ENCODE data around the gene MB.

- TF ChIP-seq EZH2phosphoT487 (IDR thresholded peaks at IDR 0.05) (no peak), EZH2 (IDR thresholded peaks at IDR 0.05) (no peak)
- TF ChIP-seq, protein P1, sequence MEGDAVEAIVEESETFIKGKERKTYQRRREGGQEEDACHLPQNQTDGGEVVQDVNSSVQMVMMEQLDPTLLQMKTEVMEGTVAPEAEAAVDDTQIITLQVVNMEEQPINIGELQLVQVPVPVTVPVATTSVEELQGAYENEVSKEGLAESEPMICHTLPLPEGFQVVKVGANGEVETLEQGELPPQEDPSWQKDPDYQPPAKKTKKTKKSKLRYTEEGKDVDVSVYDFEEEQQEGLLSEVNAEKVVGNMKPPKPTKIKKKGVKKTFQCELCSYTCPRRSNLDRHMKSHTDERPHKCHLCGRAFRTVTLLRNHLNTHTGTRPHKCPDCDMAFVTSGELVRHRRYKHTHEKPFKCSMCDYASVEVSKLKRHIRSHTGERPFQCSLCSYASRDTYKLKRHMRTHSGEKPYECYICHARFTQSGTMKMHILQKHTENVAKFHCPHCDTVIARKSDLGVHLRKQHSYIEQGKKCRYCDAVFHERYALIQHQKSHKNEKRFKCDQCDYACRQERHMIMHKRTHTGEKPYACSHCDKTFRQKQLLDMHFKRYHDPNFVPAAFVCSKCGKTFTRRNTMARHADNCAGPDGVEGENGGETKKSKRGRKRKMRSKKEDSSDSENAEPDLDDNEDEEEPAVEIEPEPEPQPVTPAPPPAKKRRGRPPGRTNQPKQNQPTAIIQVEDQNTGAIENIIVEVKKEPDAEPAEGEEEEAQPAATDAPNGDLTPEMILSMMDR (IDR thresholded peaks at IDR 0.05), result no peak
Observed at GRCh38 chr22:35604621-35605368, 12.3 kb downstream of the MB start.
